ENCODE results near the gene GABRG3. TPM values are rescaled to one million over a fixed set of nuclear protein-coding genes. Genes with fewer than 3 reads are reported as not detected.

GABRG3 gene
- total and polyA plus RNA-seq, 12 donors: not detected

GRCh38 chr15:27172821-27173220 is 201.8 kb downstream of the GABRG3 start:
- H3K4me3 ChIP-seq: no peak overlapping the region
- no peak overlapping the region for H3K27ac ChIP-seq
- 76 to 82% methylated on average over 5 of the region's 5 CpGs for WGBS, 2 donors
- no peak for ATAC-seq
- TF ChIP-seq, protein P1, sequence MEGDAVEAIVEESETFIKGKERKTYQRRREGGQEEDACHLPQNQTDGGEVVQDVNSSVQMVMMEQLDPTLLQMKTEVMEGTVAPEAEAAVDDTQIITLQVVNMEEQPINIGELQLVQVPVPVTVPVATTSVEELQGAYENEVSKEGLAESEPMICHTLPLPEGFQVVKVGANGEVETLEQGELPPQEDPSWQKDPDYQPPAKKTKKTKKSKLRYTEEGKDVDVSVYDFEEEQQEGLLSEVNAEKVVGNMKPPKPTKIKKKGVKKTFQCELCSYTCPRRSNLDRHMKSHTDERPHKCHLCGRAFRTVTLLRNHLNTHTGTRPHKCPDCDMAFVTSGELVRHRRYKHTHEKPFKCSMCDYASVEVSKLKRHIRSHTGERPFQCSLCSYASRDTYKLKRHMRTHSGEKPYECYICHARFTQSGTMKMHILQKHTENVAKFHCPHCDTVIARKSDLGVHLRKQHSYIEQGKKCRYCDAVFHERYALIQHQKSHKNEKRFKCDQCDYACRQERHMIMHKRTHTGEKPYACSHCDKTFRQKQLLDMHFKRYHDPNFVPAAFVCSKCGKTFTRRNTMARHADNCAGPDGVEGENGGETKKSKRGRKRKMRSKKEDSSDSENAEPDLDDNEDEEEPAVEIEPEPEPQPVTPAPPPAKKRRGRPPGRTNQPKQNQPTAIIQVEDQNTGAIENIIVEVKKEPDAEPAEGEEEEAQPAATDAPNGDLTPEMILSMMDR (IDR thresholded peaks at IDR 0.05): no peak
- H3K36me3 ChIP-seq: no peaks in the 10 kb centered on the region
- peaks cover 0 to 35% (median 19%) of the 10 kb centered on the region in 11 donors for H3K9me3 ChIP-seq
- peaks cover 0 to under 1% (median 0%) of the 10 kb centered on the region in 7 donors for H3K27me3 ChIP-seq
- H3K4me1 ChIP-seq: no peaks in the 10 kb centered on the region
- DNase-seq: no peak
- intact Hi-C loops (cut with DNase I): no loop called here

DNA sequence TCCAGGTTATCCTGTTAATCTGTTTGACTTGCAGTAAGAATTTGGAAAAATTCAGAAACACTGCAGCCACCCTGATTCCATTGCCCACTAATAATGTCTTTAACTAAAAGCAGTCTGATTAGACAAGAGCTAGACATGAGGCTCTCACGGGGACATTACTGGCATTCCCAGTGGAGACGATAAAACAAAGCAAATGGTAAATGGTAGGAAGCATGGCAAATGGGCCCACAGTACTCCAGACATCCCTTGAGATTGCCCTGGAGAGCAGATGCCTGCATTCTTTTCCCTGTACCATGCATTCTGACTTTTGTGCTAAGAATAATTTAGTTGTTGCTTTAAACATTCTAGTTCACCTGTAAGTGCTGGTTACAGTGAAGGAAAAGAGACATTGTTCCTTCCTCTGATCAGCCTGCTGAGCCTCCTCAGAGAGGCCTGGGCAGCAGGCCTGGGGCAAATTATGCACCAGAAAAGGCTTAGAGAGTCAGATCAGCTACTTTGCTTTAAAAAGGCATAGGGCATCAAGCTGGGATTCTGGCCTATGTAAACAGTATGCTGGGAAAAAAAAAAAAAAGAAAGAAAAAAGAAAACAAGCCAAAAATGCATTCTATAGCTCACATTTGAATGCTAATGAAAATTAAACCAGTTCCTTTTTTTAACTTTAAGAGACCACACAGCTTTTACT is 204.6 kb downstream of the GABRG3 start:
- no peak for ATAC-seq
- H3K36me3 ChIP-seq: no peaks in the 10 kb centered on the region
- H3K27me3 ChIP-seq: no peaks in the 10 kb centered on the region
- DNase-seq: no peak
- H3K9me3 ChIP-seq: peaks cover 0 to 53% (median 20%) of the 10 kb centered on the region in 11 donors
- 74 to 83% methylated on average over 2 of the region's 2 CpGs for WGBS, 2 donors
- intact Hi-C loops (cut with DNase I): no loop called here
- H3K27ac ChIP-seq: no peak overlapping the region
- H3K4me1 ChIP-seq: no peaks in the 10 kb centered on the region
- TF ChIP-seq, protein P1 (IDR thresholded peaks at IDR 0.05): no peak
- no peak overlapping the region for H3K4me3 ChIP-seq

DNA sequence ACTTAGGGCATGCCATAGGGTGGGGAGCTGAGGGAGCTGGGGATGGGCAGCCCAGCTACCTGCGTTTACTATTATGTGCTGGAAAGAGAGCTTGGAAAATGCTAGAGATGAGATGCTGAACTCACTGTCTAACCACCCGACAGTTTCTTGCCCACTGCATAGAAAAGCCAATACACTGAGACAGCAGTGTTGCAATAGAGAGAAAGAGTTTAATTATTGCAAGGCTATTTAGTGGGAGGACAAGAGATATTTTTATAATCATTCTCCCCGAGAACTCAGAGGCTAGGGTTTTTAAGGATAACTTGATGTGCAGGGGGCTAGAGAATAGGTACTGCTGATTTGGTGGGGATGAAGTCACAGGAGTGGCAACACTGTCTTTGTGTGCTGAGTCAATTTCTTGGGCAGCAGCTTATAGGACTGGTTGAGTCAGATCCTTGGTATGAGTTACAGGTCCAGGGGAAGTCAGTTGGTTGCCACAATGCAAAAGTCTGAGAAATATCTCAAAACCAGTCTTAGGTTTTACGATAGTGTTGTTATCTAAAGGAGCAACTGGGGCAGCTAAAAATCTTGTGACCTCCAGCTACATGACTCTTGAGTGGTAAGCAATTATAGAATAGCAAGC is 205.9 kb downstream of the GABRG3 start:
- intact Hi-C loops (cut with DNase I): no loop called here
- Histone ChIP-seq H3K27ac (no peak overlapping the region), H3K4me3 (no peak overlapping the region), H3K9me3 (peaks cover 0 to 57% (median 20%) of the 10 kb centered on the region in 11 donors), H3K36me3 (no peaks in the 10 kb centered on the region), H3K4me1 (no peaks in the 10 kb centered on the region), H3K27me3 (no peaks in the 10 kb centered on the region)
- ATAC-seq (no peak), DNase-seq (no peak)
- 84 to 86% methylated on average over 4 of the region's 4 CpGs for WGBS, 2 donors
- TF ChIP-seq, protein P1 (IDR thresholded peaks at IDR 0.05): no peak

GRCh38 chr15:27179789-27180188 is 208.8 kb downstream of the GABRG3 start:
- WGBS, 2 donors: 65 to 74% methylated on average over 7 of the region's 7 CpGs
- Histone ChIP-seq H3K27ac (no peak overlapping the region), H3K9me3 (peaks cover 0 to 54% (median 16%) of the 10 kb centered on the region in 11 donors), H3K36me3 (no peaks in the 10 kb centered on the region), H3K4me3 (no peak overlapping the region), H3K27me3 (no peaks in the 10 kb centered on the region), H3K4me1 (no peaks in the 10 kb centered on the region)
- ATAC-seq (no peak), DNase-seq (no peak)
- TF ChIP-seq, protein P1 (IDR thresholded peaks at IDR 0.05): no peak
- intact Hi-C loops (cut with DNase I): no loop called here
